Stomach (tissue), 9 donors: ENCODE data around the gene KIFBP. TPM values are rescaled to one million over a fixed set of nuclear protein-coding genes. Genes with fewer than 3 reads are reported as not detected.
A peak's percentile ranks its signal among the peaks of the same experiment; 100 is the strongest.

Experiments used
- DNase-seq, 2 donors: peaks; one replicate each; pipeline versions ENCODE4 v3.0.0 to v3.0.0-alpha.2; 2013 to 2019
- H3K27ac ChIP-seq, 5 donors: fragments of 200-600 bp in 4 of 5; sonication (generic) in 4 of 5; one replicate each; pipeline ENCODE4 v1.5.1; 2013 to 2019; ENCODE audit warnings: mild to moderate bottlenecking in 1 of 5, moderate library complexity in 1 of 5
- H3K27me3 ChIP-seq, 3 donors: fragments of 200-600 bp; sonication (generic); one replicate each; pipeline ENCODE4 v1.5.1; 2017 to 2019; ENCODE audit warnings: mixed run types in 1 of 3
- H3K36me3 ChIP-seq, 4 donors: fragments of 200-600 bp; sonication (generic); 1 replicate in 3 of 4; 2 replicates in 1 of 4; pipeline ENCODE4 v1.5.1; 2016 to 2019
- H3K4me1 ChIP-seq, 4 donors: fragments of 200-600 bp; sonication (generic); one replicate each; pipeline ENCODE4 v1.5.1; 2016 to 2019
- H3K4me3 ChIP-seq, 4 donors: fragments of 200-600 bp; sonication (generic) in 3 of 4; one replicate each; pipeline ENCODE4 v1.5.1; 2016 to 2019; ENCODE audit warnings: mild to moderate bottlenecking in 1 of 4
- H3K9me3 ChIP-seq, 4 donors: fragments of 200-600 bp; sonication (generic); one replicate each; pipeline ENCODE4 v1.5.1; 2016 to 2019
- EP300 ChIP-seq: sonication (generic); formaldehyde crosslinking; IDR thresholded peaks from one replicate; pipeline ENCODE4 v1.6.1; 2017; ENCODE audit warnings: antibody characterized with exemption
- POLR2A ChIP-seq, 4 donors: fragments of 450-650 bp; IDR thresholded peaks; one replicate each; pipeline ENCODE4 v1.6.1; 2016; ENCODE audit warnings: antibody characterized with exemption in 4 of 4, control low read depth in 2 of 4, mild to moderate bottlenecking in 1 of 4, moderate library complexity in 1 of 4
- POLR2AphosphoS5 ChIP-seq, 3 donors: sonication (generic); formaldehyde crosslinking; IDR thresholded peaks; one replicate each; pipeline ENCODE4 v1.6.1; 2016; ENCODE audit warnings: antibody characterized with exemption in 3 of 3
- WGBS, 5 donors: extraction: QIAGEN DNeasy Blood & Tissue Kit in 3 of 5; methylation state at CpG; one replicate each; pipeline versions ENCODE4 v1.1.5 to v1.1.7; 2013 to 2018; 5-methylcytosine and 5-hydroxymethylcytosine counted together
- intact Hi-C: fragments of 100-400 bp; cut with DNase I; formaldehyde crosslinking; loops from one replicate; pipeline ENCODE4 v1.15.1; 2023; ENCODE audit warnings: low total_unique reads
- polyA plus RNA-seq, 3 donors: library from polyadenylated mRNA; stranded (reverse); fragments of 200-250 nt; gene quantifications; one replicate each; pipeline ENCODE4 v1.2.3, GENCODE V29; 2013
- total RNA-seq, 5 donors: library from RNA; depleted of rRNA; stranded (reverse); fragments of >200 nt; gene quantifications; one replicate each; pipeline versions ENCODE4 v1.1.0 to v1.2.3, GENCODE V29; 2014 to 2016
- TF ChIP-seq, protein P1 (sequence below), 7 experiments: fragments of 450-650 bp in 4 of 7; fragments of 200-600 bp in 3 of 7; sonication (generic) in 3 of 7; IDR thresholded peaks; one replicate each; pipeline ENCODE4 v1.5.1; 2016 to 2019; ENCODE audit warnings: antibody characterized with exemption in 7 of 7, control low read depth in 2 of 7, mild to moderate bottlenecking in 1 of 7
- donor health status: healthy with polysubstance abuse.
- donor health status: Bipolar disorder and iron deficiency.
- donor health status: healthy.

The KIFBP gene
- total and polyA plus RNA-seq, 8 donors, result 2.3 to 26.7 (median 15.0) TPM

GRCh38 chr10:69065406-69066361 lies 77.1 kb downstream of the KIFBP start:
- Histone ChIP-seq H3K4me1 (peaks cover 0 to 14% (median 8%) of the 10 kb centered on the region in 4 donors), H3K4me3 (no peak overlapping the region), H3K9me3 (no peaks in the 10 kb centered on the region), H3K36me3 (no peaks in the 10 kb centered on the region), H3K27me3 (no peaks in the 10 kb centered on the region), H3K27ac (peak overlapping the region in 4 of 5 donors; percentile 32 to 71 (median 56))
- intact Hi-C loops, result no loop called here
- no peak for DNase-seq
- WGBS, 5 donors, result 63 to 75% (median 71%) methylated on average over 8 of the region's 8 CpGs
- no peak for TF ChIP-seq POLR2AphosphoS5 (IDR thresholded peaks at IDR 0.05)
- TF ChIP-seq POLR2A (IDR thresholded peaks at IDR 0.05), result no peak
- TF ChIP-seq, protein P1, sequence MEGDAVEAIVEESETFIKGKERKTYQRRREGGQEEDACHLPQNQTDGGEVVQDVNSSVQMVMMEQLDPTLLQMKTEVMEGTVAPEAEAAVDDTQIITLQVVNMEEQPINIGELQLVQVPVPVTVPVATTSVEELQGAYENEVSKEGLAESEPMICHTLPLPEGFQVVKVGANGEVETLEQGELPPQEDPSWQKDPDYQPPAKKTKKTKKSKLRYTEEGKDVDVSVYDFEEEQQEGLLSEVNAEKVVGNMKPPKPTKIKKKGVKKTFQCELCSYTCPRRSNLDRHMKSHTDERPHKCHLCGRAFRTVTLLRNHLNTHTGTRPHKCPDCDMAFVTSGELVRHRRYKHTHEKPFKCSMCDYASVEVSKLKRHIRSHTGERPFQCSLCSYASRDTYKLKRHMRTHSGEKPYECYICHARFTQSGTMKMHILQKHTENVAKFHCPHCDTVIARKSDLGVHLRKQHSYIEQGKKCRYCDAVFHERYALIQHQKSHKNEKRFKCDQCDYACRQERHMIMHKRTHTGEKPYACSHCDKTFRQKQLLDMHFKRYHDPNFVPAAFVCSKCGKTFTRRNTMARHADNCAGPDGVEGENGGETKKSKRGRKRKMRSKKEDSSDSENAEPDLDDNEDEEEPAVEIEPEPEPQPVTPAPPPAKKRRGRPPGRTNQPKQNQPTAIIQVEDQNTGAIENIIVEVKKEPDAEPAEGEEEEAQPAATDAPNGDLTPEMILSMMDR (IDR thresholded peaks at IDR 0.05), result no peak
- no peak for TF ChIP-seq EP300

Other genes with a start within 250 kb of the KIFBP start
- gene STOX1, start 161.3 kb upstream of the KIFBP start, total RNA-seq, result 10 to 100 TPM in 1 of 5 donors, 1 to 10 TPM in 4; 1.2 to 13.8 (median 8.3) TPM
- 1 to 10 TPM; 1.8 to 3.8 (median 2.6) TPM for gene STOX1, start 161.3 kb upstream of the KIFBP start, polyA plus RNA-seq
- 100 to 1,000 TPM in 1 of 5 donors, 10 to 100 TPM in 3, 1 to 10 TPM in 1; 9.3 to 102 (median 56.2) TPM for gene DDX50, start 87.5 kb upstream of the KIFBP start, total RNA-seq
- gene DDX50, start 87.5 kb upstream of the KIFBP start, polyA plus RNA-seq, result 10 to 100 TPM; 18.8 to 34.7 (median 23.3) TPM
- gene DDX21, start 32.6 kb upstream of the KIFBP start, total RNA-seq, result 10 to 100 TPM; 16.8 to 85.2 (median 19.8) TPM
- 10 to 100 TPM; 14.3 to 28.7 (median 22.7) TPM for gene DDX21, start 32.6 kb upstream of the KIFBP start, polyA plus RNA-seq
- gene SRGN, start 99.3 kb downstream of the KIFBP start, total RNA-seq, result 100 to 1,000 TPM in 1 of 5 donors, 10 to 100 TPM in 3, 1 to 10 TPM in 1; 1.3 to 212 (median 43.8) TPM
- 10 to 100 TPM; 26.6 to 83.6 (median 42.0) TPM for gene SRGN, start 99.3 kb downstream of the KIFBP start, polyA plus RNA-seq
- gene VPS26A, start 135.4 kb downstream of the KIFBP start, total RNA-seq, result 10 to 100 TPM; 28.8 to 69.6 (median 35.0) TPM
- 10 to 100 TPM; 22.6 to 37.3 (median 27.9) TPM for gene VPS26A, start 135.4 kb downstream of the KIFBP start, polyA plus RNA-seq
- gene SUPV3L1, start 191.4 kb downstream of the KIFBP start, total RNA-seq, result 100 to 1,000 TPM in 1 of 5 donors, 10 to 100 TPM in 4; 15.2 to 111 (median 38.5) TPM
- 10 to 100 TPM; 42.7 to 49.4 (median 48.3) TPM for gene SUPV3L1, start 191.4 kb downstream of the KIFBP start, polyA plus RNA-seq
- gene HKDC1, start 231.5 kb downstream of the KIFBP start, total RNA-seq, result 1 to 10 TPM in 3 of 5 donors, under 1 TPM in 1, not detected in 1; 0.29 to 5.8 (median 2.6) TPM
- under 1 TPM; 0.10 to 0.19 (median 0.15) TPM for gene HKDC1, start 231.5 kb downstream of the KIFBP start, polyA plus RNA-seq